GM12891 (cell line): ENCODE results near the gene EPB41L1.

Experiments
- PAX5 ChIP-seq: IDR thresholded peaks from 2 replicates; pipeline ENCODE4 v1.6.1; 2011; ENCODE audit warnings: low read length, moderate library complexity, mild to moderate bottlenecking; ENCODE audit not compliant: insufficient read depth, severe bottlenecking
- POLR2A ChIP-seq: IDR thresholded peaks from 2 replicates; pipeline ENCODE4 v1.6.1; 2011; ENCODE audit warnings: low read depth, low read length, control low read depth
- POLR2AphosphoS5 ChIP-seq: IDR thresholded peaks from 2 replicates; pipeline ENCODE4 v1.6.1; 2011; ENCODE audit warnings: low read depth, low read length, control low read depth
- POU2F2 ChIP-seq: IDR thresholded peaks from 2 replicates; pipeline ENCODE4 v1.6.1; 2011; ENCODE audit warnings: low read depth, mild to moderate bottlenecking, control low read depth, low read length, moderate library complexity
- SPI1 ChIP-seq: IDR thresholded peaks from 2 replicates; pipeline ENCODE4 v1.6.1; 2011; ENCODE audit warnings: low read depth, low read length, control low read depth
- TAF1 ChIP-seq: IDR thresholded peaks from 2 replicates; pipeline ENCODE4 v1.6.1; 2011; ENCODE audit warnings: low read depth, low read length, control low read depth

DNA sequence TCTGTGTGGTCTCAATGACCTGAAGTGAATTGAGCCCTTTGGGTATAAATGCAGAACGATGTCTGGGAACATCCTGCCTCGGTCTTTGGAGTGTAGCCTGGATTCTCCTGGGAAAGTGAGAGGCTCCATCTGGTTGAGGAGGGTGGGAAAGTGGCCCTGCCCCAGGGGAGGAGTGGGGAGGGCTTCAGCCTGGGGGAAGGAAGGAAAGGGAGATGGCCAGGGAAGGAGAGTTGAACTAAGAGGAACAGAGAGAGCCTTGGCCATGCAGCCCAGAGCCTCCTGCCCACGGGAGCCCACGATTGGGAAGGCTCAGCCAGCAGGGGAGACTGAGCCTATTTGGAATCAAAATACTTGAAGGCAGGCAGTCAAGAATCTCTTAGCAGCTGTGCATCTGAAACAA, 2.3 kb upstream of the EPB41L1 start:
- TF ChIP-seq POLR2AphosphoS5 (no peak), POLR2A (no peak), TAF1 (no peak), SPI1 (no peak), POU2F2 (no peak), PAX5 (no peak)
